ENCODE data around the gene MAP9.

DNA sequence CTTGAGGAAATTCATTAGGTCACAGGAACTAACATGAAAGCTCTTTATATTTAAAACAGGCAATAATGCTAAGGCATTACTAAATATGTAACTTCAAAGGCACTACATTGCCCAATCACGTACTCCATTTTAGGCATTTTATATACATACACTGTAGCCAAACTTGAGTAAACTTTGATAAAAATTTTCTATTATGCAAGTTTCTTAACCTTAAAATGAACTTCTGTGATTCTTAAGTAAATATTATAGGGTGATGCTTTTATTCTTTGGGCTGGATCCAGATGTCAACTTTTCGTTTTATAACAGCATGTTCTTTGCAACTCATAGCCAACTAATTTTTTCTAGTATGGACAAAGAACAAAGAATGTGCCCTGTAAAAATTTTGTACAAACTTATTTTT is 28.3 kb upstream of the MAP9 start:
- TF ChIP-seq POLR2A (IDR thresholded peaks at IDR 0.05) = no peak
- TF ChIP-seq, protein P1, sequence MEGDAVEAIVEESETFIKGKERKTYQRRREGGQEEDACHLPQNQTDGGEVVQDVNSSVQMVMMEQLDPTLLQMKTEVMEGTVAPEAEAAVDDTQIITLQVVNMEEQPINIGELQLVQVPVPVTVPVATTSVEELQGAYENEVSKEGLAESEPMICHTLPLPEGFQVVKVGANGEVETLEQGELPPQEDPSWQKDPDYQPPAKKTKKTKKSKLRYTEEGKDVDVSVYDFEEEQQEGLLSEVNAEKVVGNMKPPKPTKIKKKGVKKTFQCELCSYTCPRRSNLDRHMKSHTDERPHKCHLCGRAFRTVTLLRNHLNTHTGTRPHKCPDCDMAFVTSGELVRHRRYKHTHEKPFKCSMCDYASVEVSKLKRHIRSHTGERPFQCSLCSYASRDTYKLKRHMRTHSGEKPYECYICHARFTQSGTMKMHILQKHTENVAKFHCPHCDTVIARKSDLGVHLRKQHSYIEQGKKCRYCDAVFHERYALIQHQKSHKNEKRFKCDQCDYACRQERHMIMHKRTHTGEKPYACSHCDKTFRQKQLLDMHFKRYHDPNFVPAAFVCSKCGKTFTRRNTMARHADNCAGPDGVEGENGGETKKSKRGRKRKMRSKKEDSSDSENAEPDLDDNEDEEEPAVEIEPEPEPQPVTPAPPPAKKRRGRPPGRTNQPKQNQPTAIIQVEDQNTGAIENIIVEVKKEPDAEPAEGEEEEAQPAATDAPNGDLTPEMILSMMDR (IDR thresholded peaks at IDR 0.05) = no peak
